ENCODE results near the gene FIGLA.

The FIGLA gene

GRCh38 chr2:70790136-70790828 lies at the start of gene FIGLA:
FIGLA (minus strand) TSS chr2:70790643; CDS start chr2:70790638, 5 bp downstream.
- CTCF ChIA-PET = interaction anchor here (1.1 to 7.7 kb wide), 11 partner anchors 14 to 157 kb away, joined by 3 to 67 read pairs (median 18); partner anchors contain the start of gene ADD2
- Mint-ChIP-seq H3K4me3 (peak within 1 kb of the TSS; percentile 56), H3K27ac (no peak within 1 kb of the TSS), H3K4me1 (peaks cover 8% of the 10 kb centered on the region), H3K9me3 (no peaks in the 10 kb centered on the region), H3K36me3 (no peaks in the 10 kb centered on the region), H3K27me3 (peaks cover 69% of the 10 kb centered on the region)
- DNase-seq = no peak

- H3K4me3 Mint-ChIP-seq = no peak overlapping the region
- H3K27ac Mint-ChIP-seq = no peak overlapping the region
Measured at GRCh38 chr2:70837980-70838925, 47.8 kb upstream of the FIGLA start.

GRCh38 chr2:70835643-70836042 lies 45.2 kb upstream of the FIGLA start, which contains the start of gene CD207:
CD207 (minus strand) TSS chr2:70835816; CDS start chr2:70835776, 40 bp downstream.
- no peak within 1 kb of the TSS for H3K27ac Mint-ChIP-seq
- H3K4me1 Mint-ChIP-seq = no peaks in the 10 kb centered on the region
- no peaks in the 10 kb centered on the region for H3K9me3 Mint-ChIP-seq
- DNase-seq = no peak
- no peak within 1 kb of the TSS for H3K4me3 Mint-ChIP-seq
- H3K36me3 Mint-ChIP-seq = no peaks in the 10 kb centered on the region
- CTCF ChIA-PET = no interaction called here
- peaks cover 53% of the 10 kb centered on the region for H3K27me3 Mint-ChIP-seq

More at GRCh38 chr2:70837980-70838925, 47.8 kb upstream of the FIGLA start:
- Mint-ChIP-seq H3K27me3 (peaks cover 50% of the 10 kb centered on the region), H3K4me1 (no peaks in the 10 kb centered on the region), H3K36me3 (no peaks in the 10 kb centered on the region), H3K9me3 (no peaks in the 10 kb centered on the region)
- DNase-seq = no peak
- CTCF ChIA-PET = no interaction called here

- no peak overlapping the region for H3K4me3 Mint-ChIP-seq
- peaks cover 50% of the 10 kb centered on the region for H3K27me3 Mint-ChIP-seq
- CTCF ChIA-PET = no interaction called here
- no peaks in the 10 kb centered on the region for H3K36me3 Mint-ChIP-seq
- no peak for DNase-seq
- H3K27ac Mint-ChIP-seq = no peak overlapping the region
- no peaks in the 10 kb centered on the region for H3K4me1 Mint-ChIP-seq
- no peaks in the 10 kb centered on the region for H3K9me3 Mint-ChIP-seq
Measured at GRCh38 chr2:70834881-70835280, 44.4 kb upstream of the FIGLA start.

GRCh38 chr2:70834106-70834505 lies 43.7 kb upstream of the FIGLA start:
- Mint-ChIP-seq H3K4me3 (no peak overlapping the region), H3K9me3 (no peaks in the 10 kb centered on the region), H3K27ac (no peak overlapping the region), H3K27me3 (peaks cover 54% of the 10 kb centered on the region), H3K36me3 (no peaks in the 10 kb centered on the region), H3K4me1 (no peaks in the 10 kb centered on the region)
- no peak for DNase-seq
- CTCF ChIA-PET = no interaction called here

GRCh38 chr2:70833246-70833645 lies 42.8 kb upstream of the FIGLA start:
- no peak for DNase-seq
- Mint-ChIP-seq H3K4me3 (no peak overlapping the region), H3K36me3 (no peaks in the 10 kb centered on the region), H3K27me3 (peaks cover 45% of the 10 kb centered on the region), H3K9me3 (no peaks in the 10 kb centered on the region), H3K4me1 (no peaks in the 10 kb centered on the region), H3K27ac (no peak overlapping the region)
- CTCF ChIA-PET = no interaction called here

- Mint-ChIP-seq H3K27ac (no peak overlapping the region), H3K4me1 (peaks cover 4% of the 10 kb centered on the region), H3K9me3 (no peaks in the 10 kb centered on the region), H3K36me3 (no peaks in the 10 kb centered on the region), H3K4me3 (no peak overlapping the region), H3K27me3 (peaks cover 43% of the 10 kb centered on the region)
- CTCF ChIA-PET = interaction anchor here (0.9 kb wide), 1 partner anchor 38 kb away, joined by 4 read pairs; no protein-coding TSS in a partner anchor
- DNase-seq = no peak
Measured at GRCh38 chr2:70832386-70832785, 41.9 kb upstream of the FIGLA start.

GRCh38 chr2:70831861-70832260 lies 41.4 kb upstream of the FIGLA start:
- no peaks in the 10 kb centered on the region for H3K36me3 Mint-ChIP-seq
- H3K4me3 Mint-ChIP-seq = no peak overlapping the region
- H3K9me3 Mint-ChIP-seq = no peaks in the 10 kb centered on the region
- no peak overlapping the region for H3K27ac Mint-ChIP-seq
- peaks cover 8% of the 10 kb centered on the region for H3K4me1 Mint-ChIP-seq
- no peak for DNase-seq
- CTCF ChIA-PET = interaction anchor here (0.9 kb wide), 1 partner anchor 38 kb away, joined by 4 read pairs; no protein-coding TSS in a partner anchor
- H3K27me3 Mint-ChIP-seq = peaks cover 43% of the 10 kb centered on the region

GRCh38 chr2:70830366-70830765 lies 39.9 kb upstream of the FIGLA start:
- Mint-ChIP-seq H3K27me3 (peaks cover 34% of the 10 kb centered on the region), H3K9me3 (no peaks in the 10 kb centered on the region), H3K27ac (no peak overlapping the region), H3K36me3 (no peaks in the 10 kb centered on the region), H3K4me3 (no peak overlapping the region), H3K4me1 (peaks cover 13% of the 10 kb centered on the region)
- CTCF ChIA-PET = interaction anchor here (1.4 kb wide), 1 partner anchor 33 kb away, joined by 3 read pairs; no protein-coding TSS in a partner anchor
- DNase-seq = no peak

GRCh38 chr2:70829916-70830315 lies 39.5 kb upstream of the FIGLA start:
- Mint-ChIP-seq H3K27me3 (peaks cover 30% of the 10 kb centered on the region), H3K9me3 (no peaks in the 10 kb centered on the region), H3K4me3 (no peak overlapping the region), H3K27ac (no peak overlapping the region), H3K36me3 (no peaks in the 10 kb centered on the region), H3K4me1 (peaks cover 15% of the 10 kb centered on the region)
- CTCF ChIA-PET = interaction anchor here (1.4 kb wide), 1 partner anchor 33 kb away, joined by 3 read pairs; no protein-coding TSS in a partner anchor
- no peak for DNase-seq

- DNase-seq = no peak
- CTCF ChIA-PET = interaction anchor here (1.4 kb wide), 1 partner anchor 34 kb away, joined by 3 read pairs; no protein-coding TSS in a partner anchor
- peaks cover 17% of the 10 kb centered on the region for H3K4me1 Mint-ChIP-seq
- H3K9me3 Mint-ChIP-seq = no peaks in the 10 kb centered on the region
- no peaks in the 10 kb centered on the region for H3K36me3 Mint-ChIP-seq
- H3K4me3 Mint-ChIP-seq = no peak overlapping the region
- peak overlapping the region; percentile 21 for H3K27ac Mint-ChIP-seq
- H3K27me3 Mint-ChIP-seq = peaks cover 24% of the 10 kb centered on the region
Measured at GRCh38 chr2:70828914-70829824, 38.7 kb upstream of the FIGLA start.

- Mint-ChIP-seq H3K9me3 (no peaks in the 10 kb centered on the region), H3K4me1 (peaks cover 20% of the 10 kb centered on the region), H3K36me3 (no peaks in the 10 kb centered on the region), H3K4me3 (no peak overlapping the region), H3K27ac (no peak overlapping the region), H3K27me3 (peaks cover 20% of the 10 kb centered on the region)
- DNase-seq = no peak
- CTCF ChIA-PET = no interaction called here
Measured at GRCh38 chr2:70828115-70828514, 37.7 kb upstream of the FIGLA start.

- H3K9me3 Mint-ChIP-seq = no peaks in the 10 kb centered on the region
- H3K27me3 Mint-ChIP-seq = peaks cover 17% of the 10 kb centered on the region
- no peak for DNase-seq
- H3K27ac Mint-ChIP-seq = no peak overlapping the region
- no peak overlapping the region for H3K4me3 Mint-ChIP-seq
- CTCF ChIA-PET = no interaction called here
- no peaks in the 10 kb centered on the region for H3K36me3 Mint-ChIP-seq
- H3K4me1 Mint-ChIP-seq = peaks cover 28% of the 10 kb centered on the region
Measured at GRCh38 chr2:70827388-70827787, 36.9 kb upstream of the FIGLA start.
